Cardiac muscle cell (in vitro differentiated cells and primary cell): ENCODE measurements around the gene ARHGAP15. TPM values are rescaled to one million over a fixed set of nuclear protein-coding genes. Genes with fewer than 3 reads are reported as not detected.

Experiments used
- DNase-seq, 2 donors: peaks; one replicate each; pipeline versions ENCODE4 v3.0.0 to v3.0.0-alpha.2; 2010 to 2017; ENCODE audit warnings: low read depth in 1 of 2, low spot score in 1 of 2
- H3K27ac ChIP-seq: fragments of 200-600 bp; sonication (generic); 2 replicates; pipeline ENCODE4 v1.5.1; 2016
- H3K27me3 ChIP-seq: fragments of 200-600 bp; sonication (generic); 2 replicates; pipeline ENCODE4 v1.6.0; 2016; ENCODE audit warnings: control low read depth
- H3K36me3 ChIP-seq: fragments of 200-600 bp; sonication (generic); 2 replicates; pipeline ENCODE4 v1.5.1; 2016; ENCODE audit warnings: control low read depth
- H3K4me1 ChIP-seq: fragments of 200-600 bp; sonication (generic); 2 replicates; pipeline ENCODE4 v1.8.1; 2017; ENCODE audit warnings: low read depth, mild to moderate bottlenecking, mixed run types
- H3K4me3 ChIP-seq: fragments of 200-600 bp; sonication (generic); 2 replicates; pipeline ENCODE4 v1.5.1; 2016; ENCODE audit warnings: mild to moderate bottlenecking
- H3K9me3 ChIP-seq: fragments of 200-600 bp; sonication (generic); 2 replicates; pipeline ENCODE4 v1.5.1; 2017; ENCODE audit warnings: low read depth, mild to moderate bottlenecking, control low read depth
- polyA plus RNA-seq: library from polyadenylated mRNA; unstranded; fragments of >200 nt; fragmentation: Nextera tagmentation; extraction: Ambion mirVana; gene quantifications from 2 replicates; pipeline ENCODE4 v1.2.1, GENCODE V29; 2016
- total RNA-seq: library from RNA; depleted of rRNA; stranded (reverse); fragments of >200 nt; gene quantifications from 2 replicates; pipeline ENCODE4 v1.2.3, GENCODE V29; 2016
- TF ChIP-seq, protein P1 (sequence below): IDR thresholded peaks from 2 replicates; pipeline ENCODE4 v1.5.1; 2012; ENCODE audit warnings: low read depth, mild to moderate bottlenecking, low read length

ARHGAP15 gene
- total and polyA plus RNA-seq, 2 experiments from 2014 or later: not detected

DNA sequence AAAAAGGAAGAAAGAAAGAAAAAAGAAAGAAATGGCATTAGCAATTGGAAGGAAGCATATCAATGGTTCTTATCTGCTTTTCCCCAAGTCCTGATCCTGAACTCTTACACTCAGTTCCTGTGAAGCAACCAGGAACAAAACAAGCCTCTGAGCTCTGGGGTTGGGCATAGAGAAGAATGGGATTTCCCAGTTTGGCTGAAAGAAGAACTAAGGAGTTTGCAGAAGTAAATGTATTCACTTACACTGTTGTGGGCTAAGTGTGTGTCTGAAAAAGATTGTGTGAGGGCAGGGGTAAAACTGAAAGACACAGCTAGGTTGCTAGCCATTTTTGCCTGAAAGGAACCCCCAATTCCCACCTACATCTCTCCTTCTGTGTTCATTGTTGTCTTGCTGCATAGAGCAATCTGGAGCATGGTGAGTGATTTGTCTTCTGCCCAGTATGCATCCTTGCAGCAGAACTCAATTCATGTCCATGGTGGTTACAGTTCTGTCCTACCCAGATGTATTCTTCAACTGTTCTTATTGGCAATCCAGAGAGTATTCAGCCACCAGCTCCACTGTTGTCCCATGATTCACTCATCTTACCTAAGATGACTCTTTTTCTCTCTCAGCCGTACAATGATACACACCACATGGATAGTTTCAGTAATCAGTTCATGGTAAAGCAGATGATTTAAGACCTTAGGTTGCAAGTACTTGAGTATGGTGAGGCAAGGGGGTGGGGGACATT, 348.7 kb downstream of the ARHGAP15 start:
- no peak for DNase-seq

DNA sequence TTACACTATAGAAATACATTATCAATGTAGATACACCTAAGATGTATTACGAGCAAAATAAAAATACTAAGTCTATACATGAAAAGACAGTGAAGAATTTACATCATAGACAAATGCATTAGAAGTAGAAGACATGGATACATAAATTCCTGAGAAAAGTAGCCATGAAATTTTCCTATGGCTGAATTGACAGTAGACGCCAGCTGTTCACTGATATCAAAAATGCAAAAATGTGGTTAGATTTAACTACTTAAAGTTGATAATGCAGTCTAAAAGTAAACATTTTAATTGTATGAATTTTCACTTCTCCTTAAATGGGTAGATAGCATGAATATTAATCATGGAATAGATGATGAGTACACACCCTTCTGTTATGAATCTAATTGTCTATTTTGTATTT, 350.9 kb downstream of the ARHGAP15 start:
- Histone ChIP-seq H3K27me3 (no peaks in the 10 kb centered on the region), H3K9me3 (no peaks in the 10 kb centered on the region), H3K36me3 (no peaks in the 10 kb centered on the region), H3K4me1 (no peaks in the 10 kb centered on the region), H3K4me3 (no peak overlapping the region), H3K27ac (no peak overlapping the region)
- TF ChIP-seq, protein P1, sequence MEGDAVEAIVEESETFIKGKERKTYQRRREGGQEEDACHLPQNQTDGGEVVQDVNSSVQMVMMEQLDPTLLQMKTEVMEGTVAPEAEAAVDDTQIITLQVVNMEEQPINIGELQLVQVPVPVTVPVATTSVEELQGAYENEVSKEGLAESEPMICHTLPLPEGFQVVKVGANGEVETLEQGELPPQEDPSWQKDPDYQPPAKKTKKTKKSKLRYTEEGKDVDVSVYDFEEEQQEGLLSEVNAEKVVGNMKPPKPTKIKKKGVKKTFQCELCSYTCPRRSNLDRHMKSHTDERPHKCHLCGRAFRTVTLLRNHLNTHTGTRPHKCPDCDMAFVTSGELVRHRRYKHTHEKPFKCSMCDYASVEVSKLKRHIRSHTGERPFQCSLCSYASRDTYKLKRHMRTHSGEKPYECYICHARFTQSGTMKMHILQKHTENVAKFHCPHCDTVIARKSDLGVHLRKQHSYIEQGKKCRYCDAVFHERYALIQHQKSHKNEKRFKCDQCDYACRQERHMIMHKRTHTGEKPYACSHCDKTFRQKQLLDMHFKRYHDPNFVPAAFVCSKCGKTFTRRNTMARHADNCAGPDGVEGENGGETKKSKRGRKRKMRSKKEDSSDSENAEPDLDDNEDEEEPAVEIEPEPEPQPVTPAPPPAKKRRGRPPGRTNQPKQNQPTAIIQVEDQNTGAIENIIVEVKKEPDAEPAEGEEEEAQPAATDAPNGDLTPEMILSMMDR: no peak
- no peak for DNase-seq

More for the DNA sequence above, 348.7 kb downstream of the ARHGAP15 start:
- TF ChIP-seq, protein P1: no peak
- H3K27me3 ChIP-seq: no peaks in the 10 kb centered on the region
- H3K4me3 ChIP-seq: no peak overlapping the region
- H3K27ac ChIP-seq: no peak overlapping the region
- H3K9me3 ChIP-seq: no peaks in the 10 kb centered on the region
- no peaks in the 10 kb centered on the region for H3K36me3 ChIP-seq
- H3K4me1 ChIP-seq: no peaks in the 10 kb centered on the region

DNA sequence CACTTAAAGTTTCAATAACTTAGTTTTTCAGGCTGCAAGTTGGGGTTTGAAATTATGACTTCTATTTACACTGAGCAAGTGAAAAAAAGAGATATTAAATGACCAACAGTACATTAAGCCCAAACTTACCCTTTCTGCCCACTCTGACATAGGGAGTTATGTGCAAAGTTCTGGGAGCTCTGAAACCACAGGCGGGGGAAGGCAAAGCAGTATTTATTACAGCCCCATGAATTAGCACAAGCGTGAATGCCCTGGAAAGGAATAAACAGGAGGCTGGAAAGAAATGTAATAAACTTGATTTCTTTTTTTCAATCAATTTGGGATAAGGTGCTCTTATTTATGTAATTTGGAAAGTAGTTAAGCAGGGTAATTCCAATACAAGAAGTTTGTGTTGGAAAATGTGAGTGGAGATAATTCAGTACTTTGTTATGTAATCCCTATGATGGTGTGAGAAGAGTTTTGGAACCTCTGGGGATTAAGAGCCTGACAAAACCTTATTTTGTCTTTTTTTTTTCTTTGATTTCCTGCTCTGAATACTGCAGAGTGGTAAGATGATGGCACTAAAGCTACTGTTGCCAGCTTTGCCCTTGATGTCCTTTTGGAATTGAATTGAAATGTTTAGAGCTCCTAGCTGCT, 351.5 kb downstream of the ARHGAP15 start:
- Histone ChIP-seq H3K27ac (no peak overlapping the region), H3K36me3 (no peaks in the 10 kb centered on the region), H3K27me3 (no peaks in the 10 kb centered on the region), H3K4me3 (no peak overlapping the region), H3K9me3 (no peaks in the 10 kb centered on the region), H3K4me1 (no peaks in the 10 kb centered on the region)
- TF ChIP-seq, protein P1: no peak
- DNase-seq: peak in 1 of 2 donors; percentile 22

DNA sequence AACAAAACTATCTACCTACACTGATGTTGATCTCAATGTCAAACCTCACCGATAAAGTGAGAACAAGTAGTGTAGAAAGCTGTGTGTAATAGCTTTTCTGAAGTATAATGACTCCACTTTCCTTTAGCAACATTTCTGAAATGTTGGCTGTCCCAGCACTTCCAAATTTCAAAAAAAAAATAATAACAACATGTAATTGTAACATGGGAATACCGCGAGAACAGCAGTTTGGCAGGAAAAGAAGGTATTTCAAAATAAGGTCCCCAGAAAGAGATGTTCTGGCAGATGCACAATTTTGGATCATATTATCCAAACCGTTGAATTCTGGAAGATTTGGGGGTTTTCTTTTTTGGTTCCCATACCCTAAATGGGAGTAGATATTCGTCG, 352.0 kb downstream of the ARHGAP15 start:
- Histone ChIP-seq H3K36me3 (no peaks in the 10 kb centered on the region), H3K27ac (no peak overlapping the region), H3K4me1 (no peaks in the 10 kb centered on the region), H3K4me3 (no peak overlapping the region), H3K27me3 (no peaks in the 10 kb centered on the region), H3K9me3 (no peaks in the 10 kb centered on the region)
- peak in 1 of 2 donors; percentile 30 for DNase-seq
- TF ChIP-seq, protein P1: no peak

DNA sequence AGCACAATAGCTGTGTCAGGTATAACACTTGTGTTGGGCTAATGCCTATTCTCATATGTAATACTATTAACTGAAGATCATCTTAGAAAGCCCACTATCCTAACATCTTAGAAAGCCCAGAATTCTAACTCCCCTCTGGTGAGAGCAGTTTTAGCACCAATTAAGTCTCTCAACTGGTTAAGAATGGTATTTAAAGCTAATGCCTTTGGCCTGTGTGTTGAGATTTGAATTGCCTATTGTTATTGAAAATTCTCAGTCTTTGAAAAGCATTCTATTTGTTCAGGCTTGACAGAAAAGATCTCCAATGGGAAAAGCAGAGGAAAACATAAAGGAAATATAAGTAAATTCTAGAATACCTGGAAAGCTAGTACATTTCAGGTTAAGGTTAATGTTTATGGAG, 352.5 kb downstream of the ARHGAP15 start:
- Histone ChIP-seq H3K9me3 (no peaks in the 10 kb centered on the region), H3K4me3 (no peak overlapping the region), H3K27me3 (no peaks in the 10 kb centered on the region), H3K36me3 (no peaks in the 10 kb centered on the region), H3K4me1 (no peaks in the 10 kb centered on the region), H3K27ac (no peak overlapping the region)
- TF ChIP-seq, protein P1: no peak
- no peak for DNase-seq
